HG03196 (cell line): Measurements from ENCODE around the gene SEC16A.

ENCODE experiments used
- ATAC-seq: cut with Tn5 transposase; IDR thresholded peaks from one replicate; pipeline ENCODE4 v1.9.1; 2021; ENCODE audit not compliant: unreplicated experiment

The SEC16A gene

GRCh38 chr9:136482793-136483588 lies at the start of gene SEC16A:
Gene SEC16A (minus strand): TSS chr9:136483040. CDS start chr9:136477615, 5,425 bp downstream.
- peak; percentile 50 for ATAC-seq

- no peak for ATAC-seq
These were observed 49.3 kb upstream of the SEC16A start for GRCh38 chr9:136531904-136532798.

- no peak for ATAC-seq
These were observed 48.5 kb upstream of the SEC16A start for GRCh38 chr9:136531186-136531903.

- no peak for ATAC-seq
These were observed 47.7 kb upstream of the SEC16A start for GRCh38 chr9:136530461-136531089.

- ATAC-seq: no peak
These were observed 46.9 kb upstream of the SEC16A start for GRCh38 chr9:136529516-136530460.

GRCh38 chr9:136528716-136529341 lies 46.0 kb upstream of the SEC16A start:
- no peak for ATAC-seq

GRCh38 chr9:136527721-136528710 lies 45.2 kb upstream of the SEC16A start:
- no peak for ATAC-seq

- no peak for ATAC-seq
These were observed 44.3 kb upstream of the SEC16A start for GRCh38 chr9:136527131-136527530.

GRCh38 chr9:136526625-136527066 lies 43.8 kb upstream of the SEC16A start:
- no peak for ATAC-seq

- ATAC-seq: no peak
These were observed 43.1 kb upstream of the SEC16A start for GRCh38 chr9:136525841-136526499.

GRCh38 chr9:136525207-136525606 lies 42.4 kb upstream of the SEC16A start:
- ATAC-seq: no peak

GRCh38 chr9:136522314-136523237 lies 39.7 kb upstream of the SEC16A start:
- no peak for ATAC-seq

GRCh38 chr9:136521537-136521936 lies 38.7 kb upstream of the SEC16A start:
- no peak for ATAC-seq

- no peak for ATAC-seq
These were observed 37.3 kb upstream of the SEC16A start for GRCh38 chr9:136520053-136520540.

GRCh38 chr9:136519263-136520052 lies 36.6 kb upstream of the SEC16A start:
- no peak for ATAC-seq
